Stimulated activated CD8-positive, alpha-beta memory T cell treated with anti-CD3 and anti-CD28 coated beads, Interleukin-2, amount 100 ng/mL, for 1 hour (primary cell): ENCODE measurements around the gene MYL11.
A peak's percentile ranks its signal among the peaks of the same experiment; 100 is the strongest.
"Not testable (repeated sequence)": the region's sequence is repeated elsewhere in the genome, so short reads cannot be mapped to it uniquely, and the experiment has no call there.

ENCODE experiments used
- DNase-seq, 2 donors: peaks; one replicate each; pipeline ENCODE4 v3.0.0-alpha.2; 2020; ENCODE audit warnings: low read depth in 2 of 2

Gene MYL11

DNA sequence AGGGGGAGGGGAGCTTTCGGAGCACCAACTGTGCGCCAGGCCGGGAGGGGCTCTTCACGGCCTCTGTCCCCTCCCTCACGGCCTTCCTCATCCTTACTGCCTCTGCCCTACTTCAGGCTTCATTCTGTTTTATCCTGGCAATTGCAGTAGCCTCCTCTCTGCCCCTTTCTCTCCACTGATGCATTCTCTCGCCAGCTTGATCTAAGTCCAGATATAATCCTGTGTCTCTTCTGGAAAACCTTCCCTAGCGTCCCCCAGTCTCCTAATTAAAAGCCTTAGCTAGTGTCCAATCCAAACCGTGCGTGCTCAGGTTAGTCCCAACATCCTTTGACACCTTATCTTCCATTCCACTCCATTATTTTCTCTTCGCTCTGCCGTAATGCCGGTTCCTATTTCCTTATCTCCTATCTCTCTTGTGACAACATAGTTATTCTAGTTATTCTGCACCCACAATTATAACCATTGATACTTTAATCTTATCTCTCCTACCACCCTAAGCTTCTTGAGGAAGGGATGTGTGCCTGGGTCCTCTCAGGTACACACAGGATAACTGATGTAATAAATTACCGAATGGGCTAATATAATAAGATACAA lies 21.5 kb downstream of the MYL11 start:
- DNase-seq, result no peak

DNA sequence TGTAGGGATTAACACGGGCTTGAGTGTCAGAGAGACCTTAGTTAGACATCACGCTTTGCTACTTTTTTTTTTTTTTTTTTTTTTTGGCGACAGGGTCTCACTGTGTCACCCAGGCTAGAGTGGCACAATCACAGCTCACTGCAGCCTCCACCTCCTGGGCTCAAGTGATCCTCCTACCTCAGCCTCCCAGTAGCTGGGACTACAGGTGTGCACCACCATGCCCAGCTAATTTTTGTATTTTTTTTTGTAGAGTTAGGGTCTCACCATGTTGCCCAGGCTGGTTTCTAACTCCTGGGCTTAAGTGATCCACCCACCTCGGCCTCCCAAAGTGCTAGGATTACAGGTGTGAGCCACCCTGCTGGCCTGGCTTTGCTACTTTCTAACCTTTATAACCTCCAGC lies 22.0 kb downstream of the MYL11 start:
- DNase-seq, result not testable (repeated sequence)

DNA sequence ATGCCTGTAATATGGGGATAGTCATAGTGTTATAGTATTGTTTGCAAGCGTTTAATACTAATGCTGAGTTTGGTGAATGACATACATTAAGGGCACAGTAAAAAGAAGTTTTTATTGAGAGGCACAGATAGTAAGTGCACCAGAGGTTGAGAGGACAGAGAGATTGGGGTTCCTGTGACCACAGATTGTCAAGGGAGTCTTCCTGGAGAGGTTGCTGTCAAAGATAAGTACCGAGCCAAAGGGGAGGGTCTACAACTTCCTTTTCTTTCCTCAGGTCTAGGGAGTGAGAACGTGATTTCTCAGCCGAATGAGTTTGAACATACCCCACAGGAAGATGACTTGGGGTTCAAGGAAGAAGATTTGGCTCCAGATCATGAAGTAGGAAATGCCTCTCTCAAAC lies 22.5 kb downstream of the MYL11 start:
- no peak for DNase-seq

DNA sequence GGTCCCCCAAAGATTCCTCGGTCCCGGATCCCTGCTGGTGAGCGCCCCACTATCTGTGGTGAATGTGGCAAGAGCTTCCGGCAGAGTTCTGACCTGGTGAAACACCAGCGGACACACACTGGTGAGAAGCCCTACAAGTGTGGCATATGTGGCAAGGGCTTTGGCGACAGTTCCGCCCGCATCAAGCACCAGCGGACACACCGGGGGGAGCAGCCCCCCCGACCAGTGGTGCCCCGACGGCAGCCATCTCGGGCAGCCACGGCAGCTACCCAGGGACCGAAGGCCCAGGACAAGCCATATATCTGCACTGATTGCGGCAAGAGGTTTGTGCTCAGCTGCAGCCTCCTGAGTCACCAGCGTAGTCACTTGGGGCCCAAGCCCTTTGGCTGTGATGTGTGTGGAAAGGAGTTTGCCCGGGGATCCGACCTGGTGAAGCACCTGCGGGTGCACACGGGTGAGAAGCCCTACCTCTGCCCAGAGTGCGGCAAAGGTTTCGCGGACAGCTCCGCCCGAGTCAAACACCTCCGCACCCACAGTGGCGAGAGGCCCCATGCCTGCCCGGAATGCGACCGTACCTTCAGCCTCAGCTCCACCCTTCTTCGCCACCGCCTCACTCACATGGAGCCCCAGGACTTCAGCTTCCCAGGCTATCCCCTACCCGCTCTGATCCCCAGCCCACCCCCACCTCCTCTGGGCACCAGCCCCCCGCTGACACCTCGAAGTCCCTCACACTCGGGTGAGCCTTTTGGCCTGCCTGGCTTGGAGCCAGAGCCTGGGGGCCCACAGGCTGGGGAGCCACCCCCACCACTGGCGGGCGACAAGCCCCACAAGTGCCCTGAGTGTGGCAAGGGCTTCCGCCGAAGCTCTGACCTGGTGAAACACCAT lies 23.4 kb downstream of the MYL11 start:
- no peak for DNase-seq

DNA sequence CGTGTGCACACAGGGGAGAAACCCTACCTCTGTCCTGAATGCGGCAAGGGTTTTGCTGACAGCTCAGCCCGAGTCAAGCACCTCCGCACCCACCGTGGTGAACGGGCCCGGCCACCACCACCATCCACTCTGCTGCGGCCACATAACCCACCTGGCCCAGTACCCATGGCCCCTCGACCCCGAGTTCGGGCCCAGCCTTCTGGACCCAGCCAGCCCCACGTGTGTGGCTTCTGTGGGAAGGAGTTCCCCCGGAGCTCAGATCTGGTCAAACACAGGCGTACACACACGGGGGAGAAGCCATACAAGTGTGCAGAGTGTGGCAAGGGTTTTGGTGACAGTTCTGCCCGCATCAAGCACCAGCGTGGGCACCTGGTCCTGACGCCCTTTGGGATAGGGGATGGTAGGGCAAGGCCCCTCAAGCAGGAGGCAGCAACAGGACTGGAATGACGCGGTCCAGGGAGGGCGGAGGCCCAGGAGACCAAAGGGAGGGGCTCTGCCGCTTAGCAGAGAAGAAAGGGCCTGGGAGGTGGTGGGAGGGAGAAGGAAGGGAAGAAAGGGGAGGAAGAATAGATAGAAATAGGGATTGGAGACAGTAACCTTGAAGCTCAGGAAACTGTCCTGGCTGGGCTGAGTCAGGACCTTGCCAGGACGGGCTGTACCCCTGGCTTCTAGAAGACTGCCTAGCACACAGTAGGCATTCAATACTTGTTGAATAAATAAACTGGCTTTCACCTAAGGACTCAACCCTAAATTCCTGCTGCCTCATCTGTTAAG lies 24.2 kb downstream of the MYL11 start:
- no peak for DNase-seq

DNA sequence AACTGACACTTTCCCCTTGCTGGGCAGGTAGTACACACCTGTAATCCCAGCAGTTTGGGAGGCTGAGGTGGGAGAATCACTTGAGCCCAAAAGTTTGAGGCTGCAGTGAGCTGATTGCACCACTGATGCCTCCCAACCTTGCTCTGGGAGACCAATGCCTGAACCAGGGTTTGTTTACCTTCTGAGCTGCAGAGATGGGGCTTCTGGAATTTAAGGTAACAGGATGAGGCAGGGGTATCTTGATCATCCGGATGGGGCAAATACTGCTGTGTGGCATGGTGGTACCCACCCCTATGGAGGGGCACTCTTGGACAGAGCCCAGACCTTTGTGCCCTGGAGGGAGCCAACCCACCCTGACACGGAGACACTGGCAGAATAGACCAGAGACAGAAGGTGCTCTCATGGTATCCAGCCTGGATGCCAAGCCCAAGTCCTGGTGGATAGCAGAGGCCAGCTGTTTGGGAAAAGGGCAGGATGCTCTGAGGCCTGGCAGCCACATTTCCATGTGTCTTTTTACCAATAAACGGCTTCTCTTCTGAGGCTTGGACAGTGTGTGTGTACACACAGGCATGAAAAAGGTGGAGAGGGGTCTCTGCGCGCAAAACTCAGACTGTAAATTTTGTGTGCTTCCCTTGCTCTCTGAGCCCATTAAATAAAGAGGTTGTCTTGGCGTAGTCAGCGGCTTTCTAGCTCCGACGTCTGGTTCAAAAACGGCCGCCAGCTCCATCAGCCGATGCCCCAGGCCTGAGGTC lies 25.0 kb downstream of the MYL11 start:
- DNase-seq, result no peak

DNA sequence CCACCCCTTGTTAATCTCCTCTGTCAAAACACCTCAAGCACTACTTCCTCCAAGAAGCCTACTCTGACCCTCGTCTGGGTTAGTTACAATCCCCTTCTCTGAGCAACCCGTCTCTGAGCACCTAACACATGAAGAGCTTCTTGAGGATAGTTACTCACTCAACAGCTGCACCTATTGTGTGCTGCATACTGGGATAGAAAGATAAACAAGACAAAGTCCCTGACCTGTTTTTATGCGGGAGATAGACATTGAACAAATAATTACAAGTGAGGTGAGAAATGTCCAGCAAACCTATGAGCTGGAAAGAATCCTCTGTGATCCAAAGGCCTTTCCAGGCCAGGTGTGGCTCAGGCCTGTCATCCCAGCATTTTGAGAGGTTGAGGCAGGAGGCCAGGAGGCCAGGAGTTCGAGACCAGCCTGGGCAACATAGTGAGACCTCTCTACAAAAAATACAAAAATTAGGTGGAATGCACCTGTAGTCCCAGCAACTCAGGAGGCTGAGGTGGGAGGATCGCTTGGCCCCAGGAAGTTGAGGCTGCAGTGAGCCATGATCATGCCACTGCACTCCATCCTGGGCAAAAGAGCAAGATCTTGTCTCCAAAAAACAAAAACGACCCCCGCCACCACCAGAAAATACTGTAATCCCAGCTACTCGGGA lies 27.3 kb downstream of the MYL11 start:
- no peak for DNase-seq

DNA sequence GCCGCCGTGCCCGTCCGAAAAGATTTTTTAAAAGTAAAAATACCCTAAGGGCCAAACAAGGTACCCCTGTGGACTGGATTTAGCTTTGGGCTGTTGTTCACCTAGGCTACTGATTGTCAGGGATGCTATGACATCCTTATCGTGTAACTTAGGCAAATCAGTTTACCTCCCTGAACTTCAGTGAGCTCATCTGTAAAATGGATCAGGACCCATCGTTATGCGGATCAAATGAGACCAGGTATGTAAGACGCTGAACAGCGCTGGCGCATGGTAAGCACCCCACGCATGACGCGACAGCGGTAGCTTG lies 32.1 kb downstream of the MYL11 start:
- no peak for DNase-seq

DNA sequence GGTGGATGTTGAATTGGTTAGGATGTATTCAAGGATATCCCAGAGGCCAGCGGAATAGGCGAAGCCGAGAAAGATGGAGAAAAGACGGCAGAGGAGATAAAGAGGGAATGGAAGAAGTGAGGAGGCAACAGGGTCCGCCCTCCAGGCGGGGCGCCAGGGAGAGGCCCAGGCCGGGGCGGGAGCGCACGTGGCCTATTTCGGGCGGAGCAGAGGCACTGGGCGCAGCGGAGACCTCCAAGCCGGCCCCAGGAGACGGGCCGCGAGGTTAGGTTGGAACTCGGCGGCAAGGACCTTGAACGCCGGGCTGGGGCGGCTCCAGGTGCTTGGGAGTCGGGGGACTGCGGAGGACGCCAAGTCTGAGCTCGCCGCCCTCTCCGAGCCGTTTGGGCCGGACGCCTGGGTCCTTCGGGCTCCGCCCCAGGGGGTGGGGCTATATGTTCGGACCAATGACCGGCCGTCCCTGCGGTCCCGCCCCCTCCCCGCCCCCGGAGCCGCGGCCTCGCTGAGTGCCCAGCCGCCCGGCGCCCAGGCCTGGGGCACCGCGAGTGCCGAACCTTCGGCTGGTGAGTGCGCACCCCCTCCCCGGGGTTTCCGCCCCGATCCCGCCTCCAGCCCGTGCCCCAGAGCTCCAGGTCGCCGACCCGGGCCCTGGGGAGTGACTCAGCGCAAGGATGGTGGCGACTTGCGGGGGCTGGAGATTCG lies 32.7 kb downstream of the MYL11 start, which contains the start of gene ZNF771:
Gene ZNF771 (plus strand): TSS at position 505 of the 702 bp plus-strand sequence. CDS start 448 bp downstream, outside the sequence.
- peak; percentile 77 to 79 for DNase-seq

DNA sequence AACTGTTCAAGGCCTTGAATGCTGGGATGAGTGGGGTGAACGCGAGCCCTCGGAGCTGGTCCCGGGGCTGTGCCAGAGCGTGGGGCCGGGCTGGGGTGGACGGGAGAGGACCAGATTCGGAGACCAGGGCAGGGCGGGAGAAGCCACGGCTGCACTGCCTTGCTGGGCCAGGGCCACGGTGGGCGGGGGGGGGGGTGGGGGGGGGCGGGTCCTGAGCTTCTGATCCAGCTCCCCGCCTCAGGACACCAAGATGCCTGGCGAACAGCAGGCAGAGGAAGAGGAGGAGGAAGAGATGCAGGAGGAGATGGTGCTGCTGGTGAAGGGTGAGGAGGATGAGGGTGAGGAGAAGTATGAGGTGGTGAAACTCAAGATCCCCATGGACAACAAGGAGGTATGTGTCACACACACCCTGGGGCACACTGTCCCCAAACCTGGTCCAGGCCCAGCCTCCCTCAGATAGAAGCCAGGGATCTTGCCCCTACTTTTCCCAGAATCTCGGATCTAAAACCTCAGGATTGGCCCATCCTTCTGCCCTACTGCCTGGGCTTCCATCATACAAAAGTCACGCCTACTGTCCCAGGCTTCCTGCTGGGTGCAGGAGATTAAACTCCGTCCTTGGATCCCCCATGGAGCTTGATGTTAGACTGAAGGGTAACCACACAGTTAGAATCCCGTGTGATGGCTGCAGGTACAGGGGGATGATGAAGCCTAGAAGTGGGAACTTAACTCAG lies 33.4 kb downstream of the MYL11 start:
- DNase-seq, result no peak

DNA sequence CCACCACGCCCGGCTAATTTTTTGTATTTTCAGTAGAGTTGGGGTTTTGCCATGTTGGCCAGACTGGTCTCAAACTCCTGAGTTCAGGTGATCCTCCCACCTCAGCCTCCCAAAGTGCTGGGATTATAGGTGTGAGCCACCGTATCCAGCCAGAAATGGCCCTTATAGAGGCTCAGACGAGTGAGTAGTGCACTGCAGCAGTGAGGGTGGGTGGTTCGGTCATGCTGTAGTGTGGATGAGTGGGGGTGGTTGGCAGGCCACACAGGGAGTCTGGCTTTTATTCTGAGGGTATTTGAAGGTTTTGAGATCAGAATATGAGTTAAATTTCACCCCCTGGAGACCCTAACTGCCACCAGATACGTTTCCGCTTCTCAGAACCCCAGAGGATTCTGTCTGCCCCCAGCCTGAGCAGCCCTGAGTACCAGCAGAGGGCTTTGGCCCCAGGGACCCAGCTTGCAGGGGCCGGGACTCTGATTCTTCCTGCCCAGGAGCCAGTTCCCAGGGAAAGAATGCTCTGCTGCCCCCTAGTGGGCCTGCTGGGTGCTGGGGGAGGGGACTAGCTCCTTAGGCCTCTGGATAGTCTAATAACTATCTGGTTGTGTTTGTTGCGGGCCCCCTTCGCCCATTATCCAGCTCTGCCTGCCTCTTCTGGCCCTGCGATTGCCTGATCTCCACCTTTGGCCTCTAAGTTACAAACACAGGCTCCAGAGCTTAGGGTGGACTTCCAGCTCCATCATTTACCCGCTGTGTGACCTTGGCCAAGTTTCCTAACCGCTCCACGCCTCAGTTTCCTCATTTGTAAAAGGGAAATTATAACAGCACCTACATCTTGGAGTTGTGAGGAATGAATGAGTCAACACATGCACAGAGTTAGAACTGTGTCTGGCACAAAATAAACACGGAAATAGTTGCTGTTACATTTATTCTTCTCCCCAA lies 34.8 kb downstream of the MYL11 start:
- DNase-seq, result peak; percentile 87 to 88

DNA sequence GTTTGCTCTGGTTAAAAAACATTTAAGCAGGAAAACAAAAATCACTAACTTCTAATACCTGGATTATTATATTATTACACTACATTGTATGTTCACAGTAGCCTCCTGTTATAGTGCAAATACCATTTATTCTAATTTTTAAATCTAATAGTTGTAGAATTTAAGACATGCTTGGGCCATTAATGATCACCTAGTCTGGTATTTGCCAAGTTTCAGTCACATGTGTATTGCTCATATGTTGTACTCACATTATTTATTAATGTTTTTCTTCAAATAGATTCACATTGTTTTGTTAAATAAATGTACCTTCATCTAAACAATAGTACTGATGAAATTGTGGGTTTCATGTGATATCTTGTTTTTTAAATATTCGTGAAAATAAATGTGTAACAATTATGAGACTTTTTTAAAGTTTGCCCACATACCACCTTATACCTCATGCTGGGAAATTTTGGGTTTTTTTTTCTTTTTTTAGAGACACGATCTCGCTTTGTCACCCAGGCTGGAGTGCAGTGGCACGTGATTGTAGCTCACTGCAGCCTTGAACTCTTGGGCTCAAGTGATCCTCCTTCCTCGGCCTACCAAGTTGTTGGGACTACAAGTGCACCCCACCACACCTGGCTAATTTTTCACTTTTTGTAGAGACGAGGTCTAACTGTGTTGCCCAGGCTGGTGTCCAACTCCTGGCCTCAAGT lies 38.7 kb downstream of the MYL11 start:
- no peak for DNase-seq

DNA sequence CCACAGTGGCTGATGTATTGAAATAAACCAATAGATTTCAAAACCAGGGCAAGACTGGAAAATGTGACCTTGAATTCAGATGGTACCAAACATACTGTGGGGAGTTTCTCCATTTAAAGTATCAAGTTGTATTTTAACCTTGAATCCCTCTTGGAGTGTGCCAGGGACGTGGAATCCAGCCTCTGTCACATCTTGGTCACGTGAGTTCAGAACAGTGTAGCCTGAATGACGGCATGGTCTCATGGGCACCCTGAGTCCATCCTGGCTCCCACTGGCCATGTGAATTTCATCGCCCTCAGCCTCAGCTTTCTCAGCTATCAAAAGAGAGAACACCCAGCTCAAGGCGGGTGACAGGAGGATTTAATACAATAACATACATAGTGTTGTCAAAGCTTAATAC lies 39.6 kb downstream of the MYL11 start:
- no peak for DNase-seq

DNA sequence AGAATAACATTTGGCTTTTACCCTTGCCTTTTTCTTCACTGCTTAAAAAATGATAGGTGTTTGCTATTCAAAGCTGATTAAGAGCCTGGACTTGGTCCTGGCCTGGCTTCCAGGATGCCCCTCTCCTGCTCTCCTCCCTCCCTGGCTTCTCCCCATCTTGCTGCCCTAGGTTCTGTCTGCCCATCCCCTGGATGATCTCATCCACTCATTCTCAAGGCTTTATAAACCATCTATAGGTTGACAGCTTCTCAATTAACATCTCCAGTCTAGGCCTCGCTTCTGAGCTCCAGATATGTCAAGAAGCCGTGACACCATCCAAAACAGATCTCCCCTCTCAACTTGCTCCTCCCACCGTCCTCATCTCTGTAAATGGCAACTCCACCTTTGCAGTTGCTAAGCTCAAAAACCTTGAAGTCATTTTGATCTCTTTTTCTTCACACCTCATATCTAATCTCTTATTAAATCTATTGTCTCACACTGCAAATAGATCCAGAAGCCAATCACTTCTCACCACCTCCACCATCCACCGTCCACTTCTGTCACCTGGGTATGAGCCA lies 41.5 kb downstream of the MYL11 start:
- DNase-seq, result no peak

DNA sequence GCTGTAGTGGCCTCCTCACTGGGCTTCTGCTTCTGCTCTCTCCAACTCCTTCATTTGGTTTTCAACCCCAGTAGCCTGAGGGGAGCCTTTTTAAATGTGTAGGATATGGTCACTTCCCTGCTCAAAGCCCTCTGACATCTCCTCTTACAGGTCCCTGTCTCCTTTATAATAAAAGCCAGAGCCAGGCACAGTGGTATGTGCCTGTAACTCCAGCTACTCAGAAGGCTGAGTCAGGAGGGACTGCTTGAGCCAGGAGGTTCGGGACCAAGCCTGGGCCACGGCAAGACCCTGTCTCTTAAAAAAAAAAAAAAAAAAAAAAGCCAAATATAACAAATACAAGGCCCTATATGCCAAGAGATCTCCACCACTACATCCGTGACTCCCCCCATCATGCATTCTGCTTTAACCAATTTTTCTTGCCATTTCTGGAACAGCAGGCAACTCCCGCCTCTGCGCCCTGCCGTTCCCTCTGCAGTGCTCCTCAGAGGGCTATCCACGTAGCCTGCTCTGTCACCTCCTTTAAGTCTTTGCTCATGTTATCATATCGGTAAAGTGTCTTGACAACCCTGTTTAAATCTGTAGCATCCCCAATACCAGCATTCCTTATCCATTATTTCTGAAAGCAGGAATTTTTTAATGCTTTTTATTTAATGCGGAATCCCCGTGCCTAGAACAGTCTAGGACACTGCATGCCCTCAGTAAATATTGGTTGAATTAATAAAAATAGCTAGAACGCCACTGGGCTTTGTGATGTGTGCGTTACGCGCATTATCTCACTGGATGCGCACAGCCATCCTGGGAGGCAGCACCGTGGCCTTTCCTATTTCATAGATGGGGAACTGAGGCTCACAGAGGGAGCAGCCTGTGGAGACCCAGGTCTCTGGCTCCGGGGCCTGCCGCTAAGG lies 42.3 kb downstream of the MYL11 start:
- DNase-seq, result no peak

DNA sequence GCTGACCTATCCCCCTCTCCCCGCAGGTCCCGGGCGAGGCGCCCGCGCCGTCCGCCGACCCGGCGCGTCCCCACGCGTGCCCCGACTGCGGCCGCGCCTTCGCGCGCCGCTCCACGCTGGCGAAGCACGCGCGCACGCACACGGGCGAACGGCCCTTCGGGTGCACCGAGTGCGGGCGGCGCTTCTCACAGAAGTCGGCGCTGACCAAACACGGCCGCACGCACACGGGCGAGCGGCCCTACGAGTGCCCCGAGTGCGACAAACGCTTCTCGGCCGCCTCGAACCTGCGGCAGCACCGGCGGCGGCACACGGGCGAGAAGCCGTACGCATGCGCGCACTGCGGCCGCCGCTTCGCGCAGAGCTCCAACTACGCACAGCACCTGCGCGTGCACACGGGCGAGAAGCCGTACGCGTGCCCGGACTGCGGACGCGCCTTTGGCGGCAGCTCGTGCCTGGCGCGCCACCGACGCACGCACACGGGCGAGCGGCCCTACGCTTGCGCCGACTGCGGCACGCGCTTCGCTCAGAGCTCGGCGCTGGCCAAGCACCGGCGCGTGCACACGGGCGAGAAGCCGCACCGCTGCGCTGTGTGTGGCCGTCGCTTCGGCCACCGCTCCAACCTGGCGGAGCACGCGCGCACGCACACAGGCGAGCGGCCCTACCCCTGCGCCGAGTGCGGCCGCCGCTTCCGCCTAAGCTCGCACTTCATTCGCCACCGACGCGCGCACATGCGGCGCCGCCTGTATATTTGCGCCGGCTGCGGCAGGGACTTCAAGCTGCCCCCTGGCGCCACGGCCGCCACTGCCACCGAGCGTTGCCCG lies 43.1 kb downstream of the MYL11 start:
- DNase-seq, result peak; percentile 75 to 80
